Tibial nerve (tissue), 4 donors: Measurements from ENCODE around the gene ABCC4. TPM values are rescaled to one million over a fixed set of nuclear protein-coding genes. Genes with fewer than 3 reads are reported as not detected.

ENCODE experiments used
- DNase-seq, 2 donors: peaks; one replicate each; pipeline ENCODE4 v3.0.0-alpha.2; 2019; ENCODE audit warnings: low spot score in 2 of 2
- H3K27ac ChIP-seq, 4 donors: fragments of 200-600 bp; sonication (generic) in 3 of 4; one replicate each; pipeline ENCODE4 v1.5.1; 2017 to 2019; ENCODE audit warnings: mild to moderate bottlenecking in 1 of 4
- H3K27me3 ChIP-seq, 2 donors: fragments of 200-600 bp; sonication (generic) in 1 of 2; one replicate each; pipeline versions ENCODE4 v1.5.1 to v1.6.0; 2017 to 2019
- H3K36me3 ChIP-seq, 3 donors: fragments of 200-600 bp; sonication (generic); one replicate each; pipeline ENCODE4 v1.5.1; 2018 to 2019
- H3K4me1 ChIP-seq, 4 donors: fragments of 200-600 bp; sonication (generic) in 3 of 4; one replicate each; pipeline ENCODE4 v1.5.1; 2017 to 2019
- H3K4me3 ChIP-seq, 4 donors: fragments of 200-600 bp; sonication (generic) in 3 of 4; one replicate each; pipeline ENCODE4 v1.5.1; 2017 to 2019; ENCODE audit warnings: mild to moderate bottlenecking in 1 of 4, moderate library complexity in 1 of 4
- H3K9me3 ChIP-seq, 4 donors: fragments of 200-600 bp; sonication (generic) in 3 of 4; one replicate each; pipeline ENCODE4 v1.5.1; 2017 to 2019
- CTCF ChIP-seq, 5 experiments: fragments of 200-600 bp in 3 of 5; fragments of 450-650 bp in 2 of 5; sonication (generic) in 3 of 5; IDR thresholded peaks; one replicate each; pipeline ENCODE4 v1.5.1; 2016 to 2019; ENCODE audit warnings: antibody characterized with exemption in 5 of 5, mild to moderate bottlenecking in 3 of 5, moderate library complexity in 2 of 5
- EP300 ChIP-seq, 2 donors: sonication (generic); formaldehyde crosslinking; IDR thresholded peaks; one replicate each; pipeline ENCODE4 v1.6.1; 2017; ENCODE audit warnings: antibody characterized with exemption in 2 of 2, mild to moderate bottlenecking in 1 of 2
- POLR2A ChIP-seq, 2 donors: fragments of 450-650 bp; IDR thresholded peaks; one replicate each; pipeline ENCODE4 v1.6.1; 2017; ENCODE audit warnings: antibody characterized with exemption in 2 of 2, mild to moderate bottlenecking in 2 of 2, moderate library complexity in 2 of 2
- WGBS, 2 donors: methylation state at CpG; one replicate each; pipeline ENCODE4 v1.1.5; 2018; 5-methylcytosine and 5-hydroxymethylcytosine counted together
- total RNA-seq, 4 donors: library from RNA; depleted of rRNA; stranded (reverse); fragments of >200 nt; gene quantifications; one replicate each; pipeline ENCODE4 v1.1.0, GENCODE V29; 2016

The ABCC4 gene
- total RNA-seq, 4 donors from 2014 or later: 5.7 to 20.1 (median 9.3) TPM

- no peaks in the 10 kb centered on the region for H3K9me3 ChIP-seq
- 79 to 83% methylated on average over 5 of the region's 5 CpGs for WGBS, 2 donors
- no peaks in the 10 kb centered on the region for H3K36me3 ChIP-seq
- no peaks in the 10 kb centered on the region for H3K27me3 ChIP-seq
- TF ChIP-seq CTCF (IDR thresholded peaks at IDR 0.05) (no peak), POLR2A (IDR thresholded peaks at IDR 0.05) (no peak), EP300 (IDR thresholded peaks at IDR 0.05) (no peak)
- no peak overlapping the region for H3K4me3 ChIP-seq
- peaks cover 0 to 3% (median 0%) of the 10 kb centered on the region in 4 donors for H3K4me1 ChIP-seq
- no peak overlapping the region for H3K27ac ChIP-seq
- DNase-seq: no peak
Observed at GRCh38 chr13:95185851-95186250, 115.4 kb downstream of the ABCC4 start.

GRCh38 chr13:95185311-95185710, 115.9 kb downstream of the ABCC4 start:
- Histone ChIP-seq H3K9me3 (no peaks in the 10 kb centered on the region), H3K27me3 (no peaks in the 10 kb centered on the region), H3K4me1 (peaks cover 0 to 4% (median 0%) of the 10 kb centered on the region in 4 donors), H3K4me3 (no peak overlapping the region), H3K36me3 (no peaks in the 10 kb centered on the region), H3K27ac (no peak overlapping the region)
- no peak for DNase-seq
- WGBS, 2 donors: 95 to 97% methylated on average over 3 of the region's 3 CpGs
- TF ChIP-seq CTCF (IDR thresholded peaks at IDR 0.05) (no peak), EP300 (IDR thresholded peaks at IDR 0.05) (no peak), POLR2A (IDR thresholded peaks at IDR 0.05) (no peak)

GRCh38 chr13:95184317-95184716, 116.9 kb downstream of the ABCC4 start:
- peaks cover 0 to 4% (median 0%) of the 10 kb centered on the region in 4 donors for H3K4me1 ChIP-seq
- H3K4me3 ChIP-seq: no peak overlapping the region
- no peaks in the 10 kb centered on the region for H3K36me3 ChIP-seq
- no peak for DNase-seq
- TF ChIP-seq POLR2A (IDR thresholded peaks at IDR 0.05) (no peak), EP300 (IDR thresholded peaks at IDR 0.05) (no peak), CTCF (IDR thresholded peaks at IDR 0.05) (no peak)
- no peaks in the 10 kb centered on the region for H3K9me3 ChIP-seq
- no peaks in the 10 kb centered on the region for H3K27me3 ChIP-seq
- H3K27ac ChIP-seq: no peak overlapping the region

- no peak for TF ChIP-seq CTCF (IDR thresholded peaks at IDR 0.05)
- TF ChIP-seq POLR2A (IDR thresholded peaks at IDR 0.05): no peak
- no peak for TF ChIP-seq EP300 (IDR thresholded peaks at IDR 0.05)
- Histone ChIP-seq H3K27me3 (no peaks in the 10 kb centered on the region), H3K36me3 (no peaks in the 10 kb centered on the region), H3K27ac (no peak overlapping the region), H3K4me1 (peaks cover 0 to 4% (median 0%) of the 10 kb centered on the region in 4 donors), H3K9me3 (no peaks in the 10 kb centered on the region), H3K4me3 (no peak overlapping the region)
- WGBS, 2 donors: 82 to 84% methylated on average over 5 of the region's 5 CpGs
- no peak for DNase-seq
Observed at GRCh38 chr13:95182570-95183265, 118.5 kb downstream of the ABCC4 start.

GRCh38 chr13:95181586-95181985, 119.7 kb downstream of the ABCC4 start:
- Histone ChIP-seq H3K4me3 (no peak overlapping the region), H3K27ac (no peak overlapping the region)
- TF ChIP-seq CTCF (IDR thresholded peaks at IDR 0.05): no peak

More at GRCh38 chr13:95181586-95181985, 119.7 kb downstream of the ABCC4 start:
- no peak for DNase-seq
- Histone ChIP-seq H3K27me3 (no peaks in the 10 kb centered on the region), H3K36me3 (no peaks in the 10 kb centered on the region), H3K4me1 (peaks cover 0 to 4% (median 0%) of the 10 kb centered on the region in 4 donors), H3K9me3 (no peaks in the 10 kb centered on the region)
- WGBS, 2 donors: 94 to 96% methylated on average over 2 of the region's 2 CpGs
